Measurements from ENCODE around the gene ACAD9.
"Not testable (repeated sequence)": the region's sequence is repeated elsewhere in the genome, so short reads cannot be mapped to it uniquely, and the experiment has no call there.

The ACAD9 gene

GRCh38 chr3:128859630-128860029 is 19.8 kb upstream of the ACAD9 start:
- no peak for DNase-seq (ENCODE audit: insufficient read length, low spot score)
- FAIRE-seq: no peak

DNA sequence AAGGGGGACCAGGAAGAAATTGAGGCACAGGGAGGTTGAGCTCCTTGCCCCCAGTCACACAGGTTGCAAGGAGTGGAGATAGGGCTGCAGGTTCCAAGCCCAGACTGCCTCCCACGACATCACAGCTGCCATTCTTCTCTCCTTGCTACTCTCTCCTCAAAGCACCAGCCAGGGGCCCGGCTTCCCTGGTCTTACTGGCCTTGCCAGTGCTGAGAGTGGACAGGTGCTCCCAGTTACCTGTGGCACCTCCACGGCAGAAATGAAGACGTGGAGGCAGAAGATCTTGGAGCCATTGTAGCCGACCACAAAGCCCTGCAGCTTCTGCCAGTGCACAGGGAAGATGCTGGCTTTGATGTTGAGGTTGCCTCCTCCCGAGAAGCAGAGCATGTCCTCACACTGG is 17.9 kb upstream of the ACAD9 start:
- no peak for FAIRE-seq
- no peak for DNase-seq (ENCODE audit: insufficient read length, low spot score)

- FAIRE-seq (no peak), DNase-seq (ENCODE audit: insufficient read length, low spot score) (no peak)
These were observed 15.9 kb upstream of the ACAD9 start for GRCh38 chr3:128863560-128863959.

DNA sequence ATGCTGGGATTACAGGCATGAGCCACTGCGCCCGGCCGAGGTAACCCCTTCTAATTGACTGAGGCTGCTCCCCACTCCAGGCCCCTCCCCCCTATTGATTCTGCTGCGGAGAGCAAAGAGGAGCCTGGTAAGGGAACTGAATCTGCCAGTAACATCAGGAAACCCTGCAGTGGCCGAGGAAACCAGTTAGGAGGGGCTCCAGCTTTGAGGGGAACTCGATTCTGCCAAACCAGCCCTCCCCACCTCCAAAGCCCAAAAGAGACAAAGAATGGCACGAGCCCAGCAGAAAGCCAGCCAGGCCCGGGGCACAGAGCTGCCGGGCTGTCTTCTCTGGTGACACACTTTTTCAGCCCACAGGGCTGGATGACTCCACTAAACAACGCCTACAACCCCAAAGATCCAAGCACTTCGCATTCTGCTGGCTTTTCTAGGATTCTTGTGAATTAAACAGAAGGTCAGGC is 15.0 kb upstream of the ACAD9 start:
- FAIRE-seq: no peak
- no peak for DNase-seq (ENCODE audit: insufficient read length, low spot score)

DNA sequence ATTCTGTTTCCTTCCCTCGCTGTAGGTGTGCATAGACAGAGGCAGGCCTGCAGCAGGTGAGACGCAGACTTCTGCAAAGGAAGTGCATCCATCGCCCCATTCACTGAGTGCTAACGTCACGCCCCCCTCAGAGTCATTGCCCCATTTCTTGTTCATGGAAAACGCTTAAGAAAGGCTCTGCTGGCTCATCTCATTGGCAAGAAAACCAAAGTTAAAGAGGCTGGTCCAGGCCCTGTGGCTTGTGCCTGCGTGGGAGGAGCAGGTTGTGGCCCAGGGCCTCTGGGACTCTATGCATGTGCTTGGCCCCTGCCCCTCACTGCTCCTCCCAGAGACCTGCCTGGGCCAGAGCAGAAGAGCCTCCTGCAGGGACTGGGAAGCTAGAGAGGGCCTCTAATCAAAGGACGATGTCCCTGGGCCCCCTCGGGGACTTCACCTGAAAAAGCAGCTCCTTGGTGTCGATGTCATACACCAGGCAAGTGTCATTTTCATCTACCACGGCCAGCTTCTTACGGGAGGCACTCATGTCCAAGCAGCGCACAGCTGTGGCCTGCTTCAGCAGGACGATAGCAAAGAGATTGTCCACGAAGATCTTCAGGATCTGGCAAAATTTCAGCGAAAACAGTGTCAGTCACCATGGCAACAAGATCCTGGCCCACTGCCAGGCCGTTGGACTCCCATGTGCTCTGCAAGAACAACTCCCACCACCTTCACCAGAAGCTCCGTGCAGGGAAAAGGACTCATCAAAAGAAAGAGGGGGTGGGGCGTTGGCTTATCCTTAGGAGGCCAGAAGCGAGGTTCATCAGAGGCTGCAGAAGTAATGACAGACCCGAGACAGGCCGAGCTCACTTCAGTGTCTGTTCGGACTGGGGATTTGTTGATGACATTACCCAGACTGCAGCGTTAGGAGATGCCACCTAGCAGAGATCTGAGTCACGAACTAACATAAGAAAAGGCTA is 14.3 kb upstream of the ACAD9 start:
- not testable (repeated sequence) for DNase-seq (ENCODE audit: insufficient read length, low spot score); FAIRE-seq

GRCh38 chr3:128867200-128868125 is 12.0 kb upstream of the ACAD9 start:
- no peak for DNase-seq (ENCODE audit: insufficient read length, low spot score)
- no peak for FAIRE-seq

DNA sequence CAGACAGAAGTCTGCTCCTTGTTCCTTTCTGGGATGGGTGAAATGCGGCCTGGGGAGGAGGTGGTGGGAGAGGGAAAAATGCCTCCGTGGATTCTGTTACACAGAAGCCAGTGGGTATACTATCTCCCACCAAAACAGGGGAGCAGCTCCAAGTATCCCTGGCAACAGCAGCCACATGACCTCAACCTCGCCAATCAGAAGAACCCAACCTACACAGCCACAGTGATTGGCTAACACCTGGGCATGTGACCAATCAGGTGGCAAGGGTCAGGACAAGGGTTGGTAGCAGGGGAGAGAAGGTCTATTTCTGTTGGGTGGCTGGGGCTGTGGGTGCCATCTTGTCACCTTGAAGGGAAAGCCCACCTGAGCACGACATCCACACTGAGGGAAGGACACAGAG is 9.1 kb upstream of the ACAD9 start:
- no peak for FAIRE-seq
- no peak for DNase-seq (ENCODE audit: insufficient read length, low spot score)

DNA sequence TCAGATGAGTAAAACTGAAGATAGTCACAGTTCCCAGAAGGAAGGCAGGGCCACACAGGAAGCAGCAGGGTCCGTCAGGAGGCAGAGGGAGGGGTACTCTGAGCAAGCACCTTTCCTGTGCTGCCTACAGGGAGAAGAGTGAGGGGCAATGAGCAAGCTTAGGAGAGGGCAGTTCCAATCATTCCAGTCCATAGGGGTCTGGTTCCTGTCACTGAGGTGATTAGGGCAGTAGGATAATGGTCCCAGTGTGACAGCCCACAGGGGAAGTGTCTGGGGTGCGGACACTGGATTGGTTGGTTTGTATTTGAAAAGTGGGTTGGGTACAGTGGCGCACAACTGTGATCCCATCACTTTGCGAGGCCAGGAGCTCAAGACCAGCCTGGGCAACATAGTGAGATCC is 7.1 kb upstream of the ACAD9 start:
- FAIRE-seq (no peak), DNase-seq (ENCODE audit: insufficient read length, low spot score) (no peak)

DNA sequence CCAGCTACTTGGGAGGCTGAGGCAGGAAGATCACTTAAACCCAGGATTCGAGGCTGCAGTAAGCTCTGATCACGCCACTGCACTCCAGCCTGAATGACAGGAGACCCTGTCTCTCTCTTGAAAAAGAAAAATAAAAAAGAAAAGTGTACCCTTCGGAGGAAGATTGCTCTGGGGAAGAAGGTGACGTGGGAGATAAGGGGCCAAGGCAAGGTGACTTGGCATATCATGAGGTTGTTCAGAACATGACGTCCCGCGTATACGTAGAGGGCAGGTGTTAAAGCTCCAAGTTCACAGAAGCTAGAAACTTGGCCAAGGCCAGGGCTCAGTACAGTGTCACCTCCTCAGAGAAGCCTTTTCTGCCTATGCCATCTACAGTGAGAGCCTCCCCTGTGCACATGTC is 6.7 kb upstream of the ACAD9 start:
- DNase-seq (ENCODE audit: insufficient read length, low spot score) (no peak), FAIRE-seq (no peak)

DNA sequence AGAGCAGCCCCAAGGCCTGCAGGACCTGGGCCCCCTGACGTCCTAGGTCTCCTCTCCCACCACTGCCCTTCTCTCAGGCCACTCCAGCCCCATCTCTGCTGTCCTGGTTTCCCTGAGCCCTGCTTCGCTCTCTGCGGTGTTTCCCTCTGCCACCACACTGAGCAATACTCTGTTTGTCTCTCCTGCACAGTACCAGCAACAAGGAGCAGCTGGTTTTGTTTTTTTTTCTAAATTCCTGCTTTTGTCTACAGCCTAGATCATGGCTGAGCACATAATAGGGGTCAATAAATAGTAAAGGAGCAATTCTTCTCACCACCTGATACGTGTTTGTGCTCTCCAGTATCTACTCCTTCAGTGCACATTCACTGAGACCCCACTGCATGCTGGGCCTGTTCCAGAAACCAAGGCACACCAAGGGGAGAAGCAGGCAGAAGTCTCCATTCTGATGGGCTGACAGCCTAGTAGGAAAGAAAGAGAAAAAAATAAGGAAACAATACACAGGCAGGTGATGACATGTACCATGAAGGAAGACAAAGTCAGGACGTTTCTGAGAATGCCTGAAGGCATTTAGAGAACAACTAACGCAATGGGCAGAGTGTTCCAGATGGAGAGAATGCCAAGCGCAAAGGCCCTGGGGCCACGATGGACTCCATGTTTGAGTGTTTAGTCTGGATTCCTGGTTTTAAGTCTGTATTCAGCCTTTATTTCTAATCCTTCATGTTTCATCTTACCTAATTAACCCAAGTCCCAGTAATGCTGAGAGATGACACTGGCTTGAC is 6.0 kb upstream of the ACAD9 start:
- DNase-seq (ENCODE audit: insufficient read length, low spot score): no peak
- no peak for FAIRE-seq

DNA sequence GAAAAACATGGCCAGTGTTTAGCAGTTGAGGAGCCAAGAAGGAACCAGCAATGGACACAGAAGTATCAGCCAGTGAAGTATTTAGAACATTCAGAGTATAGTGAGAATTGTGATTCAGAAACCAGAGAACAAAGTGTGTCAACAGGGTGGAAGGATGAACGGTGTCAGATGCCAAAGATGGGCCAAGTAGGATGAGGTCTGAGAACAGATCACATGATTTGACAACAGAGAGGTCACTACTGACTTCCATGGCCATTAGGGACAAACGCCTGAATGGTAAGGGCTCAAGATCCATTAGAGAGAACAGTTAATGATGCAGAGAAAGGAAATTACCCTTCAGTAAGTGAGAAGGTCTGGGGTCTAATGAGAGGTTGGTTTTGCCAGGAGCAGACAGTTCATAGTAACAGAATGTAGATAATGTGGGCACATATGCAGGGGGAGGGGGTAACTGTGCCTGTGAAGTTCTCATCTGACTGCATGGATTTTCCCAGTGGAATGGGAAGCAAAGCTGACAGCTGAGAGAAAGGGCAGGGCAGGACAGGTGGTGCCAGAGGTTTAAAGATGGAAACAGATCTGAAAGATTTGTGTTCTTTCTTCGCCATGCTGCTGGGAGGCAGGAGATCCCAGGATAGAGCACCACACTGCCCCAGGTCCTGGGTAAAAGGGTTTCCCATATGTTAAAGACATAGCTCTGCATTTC is 4.8 kb upstream of the ACAD9 start:
- DNase-seq (ENCODE audit: insufficient read length, low spot score) (no peak), FAIRE-seq (no peak)

DNA sequence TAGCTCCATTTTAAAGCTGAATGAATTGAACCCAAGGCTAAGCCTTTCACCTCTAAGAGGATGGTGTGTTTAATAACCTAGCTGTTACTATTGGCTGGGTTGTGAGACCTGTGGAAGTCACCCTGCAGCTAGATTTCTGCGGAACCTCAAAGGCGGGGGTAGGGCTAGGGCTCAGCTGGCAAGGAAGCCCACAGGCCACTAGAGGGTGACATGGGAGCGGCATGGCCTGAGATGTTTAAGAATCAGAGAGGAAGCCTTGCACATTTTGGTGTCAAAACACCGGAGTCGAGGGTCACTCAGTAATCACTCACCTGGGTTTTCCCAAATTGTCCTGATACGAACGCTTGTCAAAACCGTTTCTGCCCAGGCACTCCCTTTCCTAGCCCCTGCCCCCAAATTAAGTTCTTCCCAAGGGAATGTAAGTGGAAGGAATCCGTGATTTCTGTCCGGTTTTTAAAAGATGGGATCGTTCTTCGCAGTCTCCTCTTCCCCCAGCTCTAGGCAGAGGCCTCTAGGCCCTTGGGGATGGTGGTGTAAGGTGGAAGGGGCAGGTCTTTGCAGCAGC is 3.8 kb upstream of the ACAD9 start:
- DNase-seq (ENCODE audit: insufficient read length, low spot score): no peak
- no peak for FAIRE-seq

GRCh38 chr3:128878011-128878457 is 1.4 kb upstream of the ACAD9 start:
- FAIRE-seq (no peak), DNase-seq (ENCODE audit: insufficient read length, low spot score) (no peak)

DNA sequence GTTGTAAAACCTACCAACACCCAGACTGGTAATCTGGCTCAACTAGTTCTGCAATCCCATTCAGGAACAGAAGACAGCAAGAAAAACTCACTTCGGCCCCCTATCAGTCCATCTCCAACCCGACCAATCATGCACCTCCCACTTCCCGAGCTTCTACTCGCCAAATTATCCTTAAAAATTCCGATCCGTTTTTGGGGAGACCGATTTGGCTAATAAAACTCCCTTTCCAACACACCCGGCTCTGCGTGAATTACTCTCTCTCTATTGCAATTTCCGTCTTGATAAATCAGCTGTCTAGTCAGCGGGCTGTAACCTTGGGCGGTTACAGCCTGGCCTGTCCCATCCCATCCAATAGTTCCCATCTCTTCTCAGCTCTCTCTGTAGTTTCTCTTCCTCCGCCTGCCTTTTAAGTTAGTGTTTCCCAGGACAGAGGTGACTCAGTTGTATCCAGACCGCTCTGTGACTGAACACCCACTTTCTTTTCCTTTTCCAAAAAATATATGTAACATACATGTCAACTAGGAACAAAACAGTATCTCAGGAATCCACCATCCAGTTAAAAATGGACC is 780 bp upstream of the ACAD9 start:
- DNase-seq (ENCODE audit: insufficient read length, low spot score) (no peak), FAIRE-seq (no peak)

GRCh38 chr3:128879991-128880390 is 571 bp downstream of the ACAD9 start:
- no peak for DNase-seq (ENCODE audit: insufficient read length, low spot score)
- FAIRE-seq: no peak

GRCh38 chr3:128880455-128880854 is 1.0 kb downstream of the ACAD9 start:
- not testable (repeated sequence) for FAIRE-seq; DNase-seq (ENCODE audit: insufficient read length, low spot score)

- DNase-seq (ENCODE audit: insufficient read length, low spot score): no peak
- no peak for FAIRE-seq
These were observed 2.2 kb downstream of the ACAD9 start for GRCh38 chr3:128881576-128881975.

GRCh38 chr3:128882719-128883118 is 3.3 kb downstream of the ACAD9 start:
- DNase-seq (ENCODE audit: insufficient read length, low spot score) (no peak), FAIRE-seq (no peak)

GRCh38 chr3:128884992-128885391 is 5.6 kb downstream of the ACAD9 start:
- no peak for FAIRE-seq
- DNase-seq (ENCODE audit: insufficient read length, low spot score): no peak
